Superior temporal gyrus (tissue), 1 donor: ENCODE measurements around the gene PTGES2.

Experiments used
- DNase-seq: peaks from one replicate; pipeline ENCODE4 v3.0.0-alpha.2; 2016; ENCODE audit errors: extremely low spot score

PTGES2 gene

DNA sequence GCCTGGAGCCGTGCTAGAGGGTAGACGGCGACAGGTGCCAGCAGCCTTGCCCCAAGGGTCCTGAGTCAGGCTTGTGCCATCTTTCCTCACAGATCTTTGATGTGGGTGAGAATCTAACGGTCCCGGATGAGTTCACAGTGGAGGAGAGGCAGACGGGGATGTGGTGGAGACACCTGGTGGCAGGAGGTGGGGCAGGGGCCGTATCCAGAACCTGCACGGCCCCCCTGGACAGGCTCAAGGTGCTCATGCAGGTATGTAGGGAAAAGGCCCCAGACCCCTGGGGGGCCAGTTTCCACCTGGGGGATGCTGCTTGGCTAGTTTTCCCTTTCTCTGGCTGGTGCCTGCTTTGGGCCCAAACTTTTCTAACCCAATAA, 24.0 kb downstream of the PTGES2 start:
- DNase-seq: no peak

DNA sequence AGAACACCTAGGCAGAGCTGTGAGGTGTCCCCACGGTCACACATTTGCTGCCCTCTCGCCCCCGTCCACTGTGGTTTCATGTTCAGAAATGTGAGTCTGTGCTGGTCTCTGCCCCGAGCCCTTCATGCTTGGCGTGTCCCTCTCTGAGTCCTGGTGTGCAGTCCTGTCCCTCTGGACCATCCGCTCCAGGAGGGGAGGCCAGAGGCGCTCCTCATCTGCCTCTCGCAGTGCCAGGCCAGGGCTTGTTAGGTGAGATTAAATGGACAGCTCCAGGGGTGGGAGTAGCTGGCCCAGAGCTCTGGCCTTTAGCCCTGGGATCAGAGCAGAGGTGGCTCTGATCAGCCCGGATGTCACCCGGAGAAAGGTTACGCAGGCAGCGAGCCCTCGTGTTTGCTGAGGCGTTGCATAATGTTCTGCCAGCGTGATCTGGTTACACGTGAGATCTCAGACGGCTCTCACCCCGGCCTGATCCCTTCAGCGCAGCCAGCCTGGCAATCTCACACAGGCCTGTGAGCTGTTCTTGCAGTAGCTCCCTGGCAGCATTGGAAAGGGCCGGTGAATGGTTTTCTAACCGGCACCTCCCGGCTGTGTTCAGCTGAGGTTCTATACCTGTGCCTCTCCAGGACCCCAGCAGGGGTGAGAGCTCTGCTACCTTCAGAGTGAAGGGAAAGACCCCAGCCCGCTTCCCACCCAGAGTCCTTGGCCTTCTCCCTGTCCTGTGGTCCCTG, 24.5 kb downstream of the PTGES2 start:
- no peak for DNase-seq

DNA sequence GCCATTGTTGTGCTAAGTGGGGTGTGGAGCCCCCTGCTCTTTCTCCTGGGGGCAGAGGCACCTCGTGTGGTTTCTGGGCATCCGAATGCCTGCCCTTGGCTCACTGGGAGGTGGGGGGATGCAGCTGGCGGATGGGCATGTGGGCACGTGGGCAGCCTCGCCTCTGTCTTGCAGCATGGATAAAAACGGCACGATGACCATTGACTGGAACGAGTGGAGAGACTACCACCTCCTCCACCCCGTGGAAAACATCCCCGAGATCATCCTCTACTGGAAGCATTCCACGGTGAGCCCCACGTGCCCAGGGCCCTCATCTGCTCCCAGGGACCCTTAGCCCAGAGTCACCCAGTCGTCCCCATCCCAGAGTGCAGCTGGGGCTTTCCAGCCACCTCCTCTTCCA, 25.3 kb downstream of the PTGES2 start:
- no peak for DNase-seq

DNA sequence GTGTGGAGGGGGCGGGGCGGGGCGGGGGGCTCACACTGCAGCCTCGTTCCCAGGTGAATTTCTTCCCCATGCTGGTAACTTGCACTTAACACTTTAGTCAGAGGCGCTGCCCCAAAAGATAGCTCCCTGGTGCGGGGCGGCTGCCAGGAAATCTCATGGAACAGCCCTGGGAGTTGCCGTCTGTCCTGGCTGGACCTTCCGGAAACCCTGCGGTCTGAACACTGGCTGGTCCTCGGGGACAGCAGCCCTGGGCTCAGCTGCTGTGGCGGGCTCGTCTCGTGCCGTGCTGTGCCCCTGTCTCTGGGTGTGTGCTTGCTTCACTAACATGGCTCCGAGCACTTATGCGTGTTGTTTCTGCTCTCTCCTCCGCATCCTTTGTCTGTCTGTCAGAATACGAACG, 25.8 kb downstream of the PTGES2 start:
- DNase-seq: no peak

DNA sequence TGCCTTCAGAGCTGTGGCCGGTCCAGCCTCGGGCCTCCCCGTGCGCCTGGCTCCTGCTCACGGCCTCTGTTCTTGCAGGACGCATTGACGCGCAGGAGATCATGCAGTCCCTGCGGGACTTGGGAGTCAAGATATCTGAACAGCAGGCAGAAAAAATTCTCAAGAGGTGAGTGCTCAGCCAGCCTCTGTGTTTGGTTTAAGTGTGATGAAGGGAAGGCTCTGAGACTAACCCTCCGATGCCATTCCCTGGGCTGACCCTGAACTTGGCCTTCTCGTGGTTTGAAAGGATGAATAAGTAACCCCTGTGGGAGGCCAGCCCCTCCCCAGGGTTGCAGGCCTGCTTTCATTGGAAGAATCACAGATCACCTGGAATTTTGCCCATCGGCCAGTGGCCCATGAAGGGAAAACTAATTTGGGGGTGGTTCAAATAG, 26.3 kb downstream of the PTGES2 start:
- no peak for DNase-seq

DNA sequence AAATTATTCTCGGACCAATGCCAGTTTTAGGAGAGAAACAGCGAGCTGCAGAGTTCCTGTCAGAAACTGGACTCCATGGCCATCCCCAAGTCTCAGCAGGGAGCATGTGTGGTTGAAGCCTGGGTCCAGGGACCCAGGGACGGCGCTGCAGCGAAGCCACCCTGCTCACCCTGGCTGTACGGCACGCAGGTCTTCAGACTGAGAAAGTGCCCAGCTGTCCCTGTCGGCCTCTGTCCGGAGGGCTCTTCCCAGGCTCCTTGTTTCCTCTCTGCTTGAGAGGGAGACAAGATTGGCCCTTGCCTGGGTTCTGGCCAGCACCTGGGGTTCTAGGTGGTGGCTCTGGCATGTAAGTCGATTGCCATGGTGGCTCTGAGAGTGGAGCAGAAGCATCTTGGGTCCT, 26.9 kb downstream of the PTGES2 start:
- DNase-seq: no peak

DNA sequence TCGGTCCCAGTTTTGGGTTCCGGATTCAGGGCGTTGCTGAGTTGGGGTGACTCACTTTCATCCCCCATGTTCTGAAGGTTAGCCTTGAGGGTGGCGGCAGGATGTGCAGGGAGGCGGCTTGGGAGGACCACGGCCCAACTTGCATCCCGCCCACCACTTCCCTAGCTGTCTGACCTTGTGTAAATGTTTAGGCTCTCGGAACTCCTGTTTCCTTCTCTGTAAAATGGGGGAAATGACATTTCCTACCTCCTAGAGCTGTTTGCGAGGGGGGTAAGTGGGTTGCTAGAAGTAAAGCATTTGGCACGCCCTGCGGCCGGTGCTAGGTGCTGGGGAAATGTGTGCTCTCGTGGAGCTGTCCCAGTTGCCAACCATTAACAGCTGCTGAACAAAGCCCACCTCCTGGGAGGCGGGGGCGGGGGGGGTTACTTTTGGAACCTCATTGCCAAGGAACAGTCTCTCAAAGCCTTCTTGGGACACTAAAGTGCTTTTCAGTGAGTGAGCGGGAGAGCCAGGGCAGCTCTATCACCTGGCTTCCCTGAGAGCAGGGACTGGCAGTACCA, 27.5 kb downstream of the PTGES2 start:
- no peak for DNase-seq

DNA sequence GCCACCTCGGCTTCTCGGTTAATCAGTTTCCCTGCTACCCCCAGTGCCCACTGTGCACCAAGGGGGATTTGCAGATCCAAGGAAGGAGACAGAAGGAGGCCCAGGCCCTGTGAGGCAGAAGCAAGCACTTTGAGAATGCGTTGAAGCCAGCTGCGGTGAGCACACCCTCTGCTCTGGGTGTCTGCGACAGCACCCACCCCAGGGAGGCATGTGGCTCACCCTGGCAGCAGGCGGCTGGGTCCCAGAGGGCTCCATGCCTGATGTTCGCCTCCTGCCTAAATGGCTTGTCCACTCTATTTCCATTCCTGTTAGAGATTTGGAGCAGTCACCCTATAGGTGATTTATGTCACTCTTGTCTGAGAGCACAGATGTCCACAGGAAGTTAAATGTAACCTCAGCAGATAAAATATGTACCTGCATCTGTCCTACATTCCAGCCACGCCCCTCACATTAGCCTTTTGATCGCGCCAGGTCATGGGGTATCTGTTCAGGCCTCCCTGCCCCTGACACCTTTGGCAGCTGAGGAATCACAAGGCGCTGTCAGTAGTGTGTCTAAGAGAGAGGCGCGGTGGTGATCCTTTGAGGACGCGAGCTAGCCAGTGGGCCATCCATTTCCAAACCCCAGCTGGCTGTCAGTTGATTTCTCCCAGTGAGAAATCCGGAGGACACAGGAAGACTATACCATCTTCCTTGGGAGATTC, 28.1 kb downstream of the PTGES2 start:
- DNase-seq: no peak

DNA sequence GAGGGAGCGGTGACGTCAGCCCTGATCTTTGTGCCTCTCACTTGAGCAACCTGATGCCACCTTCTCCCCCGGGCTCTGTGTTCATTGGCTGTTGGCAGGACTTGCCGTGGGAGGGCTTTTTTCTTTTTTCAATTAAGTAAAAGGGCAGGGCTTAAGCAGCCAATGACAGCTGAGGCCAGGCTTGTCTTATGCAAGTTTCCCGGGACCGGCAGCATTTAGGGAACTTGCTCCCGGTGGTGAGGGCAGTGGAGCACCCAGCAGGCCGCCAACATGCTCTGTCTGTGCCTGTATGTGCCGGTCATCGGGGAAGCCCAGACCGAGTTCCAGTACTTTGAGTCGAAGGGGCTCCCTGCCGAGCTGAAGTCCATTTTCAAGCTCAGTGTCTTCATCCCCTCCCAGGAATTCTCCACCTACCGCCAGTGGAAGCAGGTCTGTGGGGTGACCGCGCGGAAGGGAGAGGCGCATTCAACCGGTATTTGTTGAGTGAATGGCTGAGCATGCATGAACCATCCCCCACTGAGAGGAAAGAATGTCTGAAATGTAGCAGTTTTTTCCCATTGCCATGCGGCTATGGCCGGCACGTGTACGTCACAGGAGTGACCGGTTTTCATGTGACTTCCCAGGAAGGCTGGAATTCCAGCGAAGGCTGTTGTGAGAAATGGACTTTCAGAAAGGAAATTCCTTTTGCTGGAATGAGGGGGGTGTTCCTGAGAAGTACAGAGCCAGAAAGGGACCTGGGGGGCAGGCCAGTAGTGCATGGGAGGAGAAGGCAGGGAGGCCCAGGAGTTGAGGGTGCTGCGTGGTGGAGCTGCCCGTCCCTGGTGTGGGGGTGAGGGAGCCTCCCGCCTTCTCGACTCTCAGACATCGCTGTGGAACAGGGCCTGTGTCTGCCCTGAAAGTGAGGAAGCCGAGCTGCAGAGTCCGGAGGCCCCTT, 29.0 kb downstream of the PTGES2 start:
- peak; percentile 76 for DNase-seq

DNA sequence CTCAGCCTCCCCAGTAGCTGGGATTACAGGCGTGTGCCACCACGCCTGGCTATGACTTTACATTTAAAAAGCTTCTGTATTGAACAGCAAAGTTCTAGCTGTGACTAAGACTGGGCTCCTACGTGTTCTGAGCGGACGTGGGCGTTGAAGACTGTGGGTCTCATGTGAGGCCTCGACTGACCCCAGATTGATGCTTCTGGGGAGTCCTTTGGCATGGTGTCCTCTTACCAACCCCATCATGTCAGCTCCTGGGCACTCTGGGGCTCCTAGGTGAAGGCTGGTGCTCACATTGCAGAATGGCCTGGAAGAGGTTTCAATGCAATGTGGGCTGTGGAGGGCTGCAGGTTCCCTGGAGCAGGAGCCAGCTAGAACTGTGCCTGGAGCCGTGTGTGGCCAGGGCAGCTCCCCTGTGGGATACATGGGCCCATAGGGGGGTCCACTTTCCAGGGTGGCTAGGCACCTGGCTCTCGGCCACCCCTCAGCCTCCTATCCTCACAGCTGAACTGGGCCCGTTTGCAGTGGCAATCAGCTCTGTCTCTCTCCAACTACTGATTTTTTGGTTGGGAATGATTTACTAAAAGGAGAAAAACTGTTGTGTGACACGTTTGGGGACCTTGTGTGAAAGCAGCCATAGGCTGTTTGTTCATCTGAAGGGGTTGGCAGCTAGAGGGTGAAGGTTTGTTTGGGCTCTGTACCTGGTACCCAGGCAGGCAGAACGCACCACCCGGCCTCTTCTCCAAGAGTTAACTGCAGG, 29.8 kb downstream of the PTGES2 start:
- no peak for DNase-seq

DNA sequence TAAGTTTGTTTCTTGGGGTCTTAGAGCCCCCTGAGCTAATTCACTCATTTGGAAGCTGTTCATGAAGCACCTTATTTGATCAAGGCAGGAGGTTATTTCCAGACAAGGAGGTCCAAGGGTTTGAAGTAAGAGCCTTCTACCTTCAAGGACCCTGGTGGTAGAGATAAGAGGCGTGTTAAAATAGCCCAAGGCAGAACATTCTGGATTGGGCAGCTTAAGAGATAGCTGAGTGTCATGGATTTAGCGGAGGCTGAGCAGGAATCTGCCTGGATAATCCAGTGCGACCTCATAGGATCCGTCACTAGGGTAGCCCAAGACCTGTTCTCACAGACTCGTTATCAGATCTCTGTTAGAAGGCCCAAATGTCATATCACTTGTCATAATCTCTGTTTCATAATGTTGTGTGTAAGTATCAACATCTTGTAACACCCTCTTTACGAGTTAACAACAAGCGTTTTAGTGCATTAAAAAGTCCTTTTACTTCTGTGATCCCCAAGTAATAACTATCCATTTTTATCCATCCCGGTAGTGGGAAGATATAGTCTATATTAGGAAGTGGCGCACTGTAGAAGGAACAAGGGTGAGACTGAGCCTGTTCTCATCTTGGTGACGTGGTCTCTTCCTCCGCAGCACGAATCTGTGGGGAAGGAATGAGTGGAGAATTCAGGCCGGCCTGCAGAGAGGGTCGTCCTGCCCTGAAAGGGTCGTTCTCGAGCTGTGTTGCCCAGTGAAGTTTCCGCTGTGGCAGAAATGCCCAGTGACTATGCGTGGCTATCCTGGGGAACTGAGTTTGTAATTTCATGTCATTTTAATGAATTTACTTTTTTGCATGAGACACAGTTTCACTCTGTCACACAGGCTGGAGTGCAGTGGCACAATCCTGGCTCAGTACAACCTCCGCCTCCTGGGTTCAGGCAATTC, 30.7 kb downstream of the PTGES2 start:
- DNase-seq: no peak

DNA sequence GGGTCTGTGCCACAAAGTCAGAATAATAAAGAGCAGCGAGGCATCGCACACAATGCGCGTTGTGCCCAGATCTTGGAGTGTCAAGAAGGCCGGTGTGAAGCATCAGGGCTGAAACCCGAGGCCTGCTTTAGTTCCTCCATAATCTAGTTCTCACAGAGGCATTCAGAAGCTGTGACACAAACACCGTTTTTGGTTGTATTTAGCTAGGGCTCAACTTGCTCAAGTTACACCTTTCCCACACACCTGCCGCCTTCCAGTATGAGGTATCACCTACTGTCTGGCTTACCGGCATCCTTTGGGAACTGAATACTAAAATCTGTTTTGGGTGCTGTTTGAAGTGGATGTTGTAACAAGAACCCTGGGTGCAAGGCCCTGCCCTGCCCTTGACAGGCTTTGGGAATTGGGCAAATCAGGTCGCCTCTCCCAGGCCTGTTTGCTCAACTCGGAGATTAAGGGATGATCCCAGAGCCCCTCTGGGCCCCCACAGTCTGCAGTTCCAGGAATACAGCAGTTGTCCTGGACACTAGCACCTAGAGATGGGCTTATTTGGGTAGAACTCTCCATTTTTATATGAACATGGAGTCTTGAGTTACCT, 32.5 kb downstream of the PTGES2 start:
- DNase-seq: no peak

DNA sequence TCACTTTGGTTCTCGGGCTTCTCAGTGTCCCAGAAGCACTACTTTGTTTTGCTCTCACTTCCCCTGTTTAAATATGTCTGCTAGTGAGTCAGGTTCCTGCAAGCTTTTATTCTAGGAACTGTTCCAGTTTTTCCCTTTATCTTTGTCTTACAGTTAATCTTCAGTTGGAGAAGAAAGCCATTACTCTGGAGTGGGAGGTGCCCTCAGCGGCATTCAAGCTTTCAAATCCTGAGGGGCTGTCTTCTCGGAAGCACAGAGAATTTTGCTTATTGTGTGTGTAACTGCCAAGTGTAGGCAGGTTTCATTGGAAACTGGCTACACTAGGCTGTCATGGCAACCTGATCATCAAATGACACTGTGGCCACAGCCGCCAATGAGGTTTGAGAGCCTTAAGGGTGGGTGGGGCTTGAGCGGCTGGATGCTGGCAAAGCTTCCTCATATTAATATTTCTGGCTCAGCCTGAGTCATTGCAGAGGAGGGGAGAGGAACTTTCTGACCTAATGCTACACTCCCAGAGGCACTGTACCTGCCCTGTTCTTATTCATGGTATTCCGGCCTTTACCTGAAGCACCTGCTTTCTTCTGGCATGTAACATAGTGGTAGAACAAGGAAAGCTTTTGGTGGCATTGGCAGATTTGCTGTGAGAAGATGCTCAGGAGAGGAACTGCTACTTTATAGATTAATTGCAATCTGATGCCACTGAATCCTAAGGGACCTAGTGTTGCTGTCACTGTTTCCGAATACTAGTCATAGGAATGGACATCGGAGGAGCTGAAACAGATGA, 33.2 kb downstream of the PTGES2 start:
- DNase-seq: peak; percentile 90

DNA sequence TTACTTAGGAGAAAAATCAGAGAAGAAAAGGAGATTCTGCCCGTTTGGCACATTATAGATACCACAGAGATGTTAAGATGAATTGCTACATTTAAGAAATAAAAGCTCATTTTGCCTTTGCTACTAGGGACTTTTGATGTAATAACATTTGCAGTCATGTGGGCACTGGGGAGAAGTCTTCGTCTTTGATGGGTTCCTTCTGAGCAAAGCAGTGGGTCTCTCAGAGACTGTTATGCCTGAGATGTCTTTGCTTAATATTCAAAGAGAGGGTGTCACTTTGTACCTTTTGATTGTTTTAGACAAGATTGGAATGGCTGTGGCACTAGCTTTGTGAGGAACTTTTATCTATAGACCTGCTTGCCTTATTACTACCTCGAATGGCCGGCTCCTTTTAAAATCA, 34.5 kb downstream of the PTGES2 start:
- DNase-seq: peak; percentile 20

DNA sequence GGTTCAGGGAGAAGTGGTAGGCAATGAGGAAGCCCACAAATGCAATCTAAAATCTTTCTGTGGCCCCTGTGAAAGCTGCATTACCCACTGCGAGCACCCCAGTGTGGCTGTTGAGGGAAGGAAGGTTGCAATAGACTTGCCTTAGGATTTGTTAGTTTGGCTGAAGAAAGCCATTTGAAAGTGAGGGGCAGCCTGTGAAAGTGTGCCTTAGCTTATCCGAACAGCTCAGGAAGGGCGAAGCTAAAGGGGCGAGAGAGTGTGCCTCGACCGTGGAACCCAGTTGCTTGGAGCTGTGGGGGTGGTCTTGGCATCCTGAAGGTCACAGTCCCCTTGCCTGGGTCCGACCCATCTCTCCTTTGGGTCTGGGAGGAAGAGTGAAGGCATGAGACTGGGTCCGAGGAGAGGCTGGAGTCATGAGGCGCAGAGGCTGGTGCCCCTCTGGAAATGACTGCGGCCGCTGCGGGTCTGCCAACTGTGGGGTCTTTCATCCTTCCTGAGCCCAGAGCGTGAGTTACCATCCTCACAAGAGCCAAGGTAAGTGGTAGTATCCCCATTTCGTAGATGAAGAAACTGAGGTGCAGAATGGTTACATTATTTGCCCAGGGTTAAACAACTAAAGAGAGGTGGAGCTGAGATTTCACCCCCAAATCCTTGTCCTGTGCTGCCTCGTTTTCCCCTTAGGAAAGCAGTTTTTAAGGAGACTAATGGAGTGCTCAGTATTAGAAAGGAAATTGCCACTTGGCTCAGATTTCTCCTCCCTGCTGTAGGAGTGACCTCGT, 35.1 kb downstream of the PTGES2 start:
- DNase-seq: peak; percentile 17

DNA sequence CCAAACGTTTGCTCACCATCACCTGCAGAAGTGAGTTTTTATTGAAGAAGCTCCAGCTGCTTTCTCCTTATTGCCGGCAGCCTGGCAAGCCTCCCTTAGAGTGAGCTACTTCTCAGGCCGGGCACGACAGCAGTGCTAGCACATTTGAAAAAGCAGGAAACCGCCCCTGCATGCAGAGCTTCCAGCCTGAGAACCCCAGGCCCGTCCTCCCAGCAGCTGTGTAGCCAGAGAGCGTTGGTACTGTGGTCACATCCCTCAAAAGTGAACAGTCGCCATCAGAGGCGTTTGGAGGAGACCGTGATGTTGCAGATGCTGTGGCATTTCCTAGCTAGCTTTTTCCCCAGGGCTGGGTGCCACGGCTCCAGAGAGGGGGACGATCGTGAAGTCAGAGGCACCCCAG, 36.0 kb downstream of the PTGES2 start:
- DNase-seq: no peak

DNA sequence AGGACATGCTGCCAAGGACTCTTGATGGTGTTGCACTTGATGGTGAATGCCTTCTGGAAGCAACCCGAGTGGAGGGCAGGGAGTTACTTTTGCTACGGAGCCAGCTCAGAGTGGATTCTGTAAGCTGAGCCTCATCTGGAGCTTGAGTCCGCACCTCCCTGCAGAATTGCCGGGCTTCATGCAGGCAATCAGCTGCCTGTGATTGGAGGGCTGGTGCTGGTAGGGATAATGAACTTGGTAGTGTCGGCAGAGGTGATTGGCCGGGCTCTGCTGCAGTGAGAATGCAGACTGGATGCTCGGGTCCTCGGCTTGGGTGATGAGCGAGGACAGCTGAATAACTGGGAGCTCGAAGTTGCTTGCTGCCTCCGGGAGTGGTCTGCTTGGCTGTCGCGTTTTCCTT, 36.4 kb downstream of the PTGES2 start:
- DNase-seq: peak; percentile 89

DNA sequence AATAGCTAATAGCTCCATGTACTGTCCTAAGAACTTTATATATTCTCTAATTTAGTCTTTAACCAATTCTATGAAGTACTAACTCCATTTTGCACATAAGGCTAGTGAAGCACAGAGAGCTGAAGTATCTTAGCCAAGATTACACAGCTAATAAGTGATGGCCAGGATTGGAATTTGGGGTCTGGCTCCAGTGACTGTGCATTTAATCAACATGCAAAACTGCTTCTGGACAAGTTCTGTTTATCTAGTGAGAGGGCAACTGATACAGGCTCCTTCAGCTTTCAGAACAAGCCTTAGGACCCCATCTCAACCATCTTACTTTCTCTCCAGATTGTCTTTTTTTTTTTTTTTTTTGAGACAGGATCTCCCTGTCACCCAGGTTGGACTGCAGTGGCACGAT, 38.2 kb downstream of the PTGES2 start:
- DNase-seq: no peak
